CD4-positive, alpha-beta T cell treated with Interleukin-4 for 1 hour (primary cell): Measurements from ENCODE around the gene SUMF1.

Experiments used
- DNase-seq, 2 donors: peaks; one replicate each; pipeline ENCODE4 v3.0.0-alpha.2; 2020 to 2022

SUMF1 gene

GRCh38 chr3:4375911-4376310 is 91.2 kb downstream of the SUMF1 start:
- DNase-seq, result no peak

GRCh38 chr3:4373669-4374068 is 93.4 kb downstream of the SUMF1 start:
- DNase-seq, result no peak

DNA sequence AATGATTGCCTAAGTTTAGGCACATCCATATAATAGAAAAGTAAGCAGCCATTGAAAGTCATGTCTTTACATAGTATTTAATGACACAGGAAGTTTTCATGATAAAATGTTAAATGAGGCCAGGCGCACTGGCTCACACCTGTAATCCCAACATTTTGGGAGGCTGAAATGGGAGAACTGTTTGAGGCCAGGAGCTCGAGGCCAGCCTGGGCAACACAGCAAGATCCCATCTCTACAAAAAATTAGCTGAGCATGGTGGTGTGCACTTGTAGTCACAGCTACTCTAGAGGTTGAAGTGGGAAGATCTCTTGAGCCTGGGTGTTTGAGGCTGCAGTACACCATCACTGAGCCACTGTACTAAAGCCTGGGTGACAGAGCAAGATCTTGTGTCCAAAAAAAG is 104.5 kb downstream of the SUMF1 start:
- DNase-seq, result no peak

DNA sequence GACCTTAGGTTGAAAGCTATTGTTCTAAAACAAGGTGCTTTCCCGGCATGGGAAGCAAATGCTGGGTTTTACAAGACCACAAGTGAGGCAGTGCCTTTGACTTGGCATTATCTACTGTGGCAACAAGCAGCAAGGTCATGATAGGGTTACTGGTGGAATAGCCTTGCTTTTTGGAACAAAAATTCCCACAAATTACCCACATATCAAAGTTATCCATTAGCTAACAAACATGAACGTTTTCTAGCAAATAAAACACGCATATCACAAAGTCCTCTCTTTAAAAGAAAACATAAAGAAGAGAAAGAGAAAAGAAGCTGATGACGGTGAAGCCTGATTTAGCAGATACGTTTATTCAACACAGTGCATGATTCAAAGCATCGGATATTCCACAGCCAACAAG is 106.3 kb downstream of the SUMF1 start:
- DNase-seq, result no peak

GRCh38 chr3:4359805-4360502 is 107.1 kb downstream of the SUMF1 start:
- DNase-seq, result no peak

- no peak for DNase-seq
Measured at GRCh38 chr3:4358273-4358672, 108.8 kb downstream of the SUMF1 start.

DNA sequence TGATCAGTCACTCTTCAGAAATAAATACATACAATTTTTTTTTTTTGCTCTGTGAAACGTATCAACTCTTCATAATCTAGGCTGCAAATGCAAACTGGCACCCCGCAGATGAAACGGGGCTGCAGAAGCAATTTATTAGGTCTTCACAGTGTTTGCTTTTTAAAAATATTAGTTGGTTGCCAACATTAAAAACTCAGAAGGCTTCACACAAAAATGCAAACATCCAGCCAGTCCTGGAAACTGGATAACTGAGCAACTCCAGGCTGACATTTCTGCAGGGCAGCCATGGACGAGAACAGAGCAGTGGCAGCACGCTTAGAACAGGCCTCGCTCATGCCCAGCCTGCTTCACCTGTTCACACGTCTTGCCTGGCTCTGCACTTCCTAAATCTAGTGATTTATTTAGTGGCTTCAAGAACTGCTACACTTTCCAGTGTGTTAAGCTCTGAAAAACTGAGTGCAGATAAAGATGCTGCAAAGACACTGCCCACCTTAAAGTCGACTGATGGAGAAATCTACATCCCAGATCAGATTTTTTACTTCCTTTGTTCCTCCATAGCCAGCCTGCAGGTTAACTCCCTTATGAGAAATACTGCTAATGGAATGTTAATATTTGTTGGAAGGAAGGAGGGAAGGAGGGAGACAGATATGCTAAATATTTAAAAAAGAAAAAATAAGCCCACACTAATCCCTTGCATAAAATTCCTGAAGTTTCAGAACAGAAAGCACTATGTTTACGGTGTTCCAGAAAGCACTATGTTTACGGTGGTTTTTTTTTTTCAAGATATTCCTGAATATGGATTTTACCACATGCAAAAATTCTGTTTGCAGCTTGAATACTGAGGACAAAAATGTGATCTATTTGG is 110.3 kb downstream of the SUMF1 start:
- DNase-seq, result no peak

GRCh38 chr3:4356220-4356540 is 110.9 kb downstream of the SUMF1 start:
- no peak for DNase-seq

GRCh38 chr3:4355401-4356219 is 111.5 kb downstream of the SUMF1 start:
- no peak for DNase-seq

DNA sequence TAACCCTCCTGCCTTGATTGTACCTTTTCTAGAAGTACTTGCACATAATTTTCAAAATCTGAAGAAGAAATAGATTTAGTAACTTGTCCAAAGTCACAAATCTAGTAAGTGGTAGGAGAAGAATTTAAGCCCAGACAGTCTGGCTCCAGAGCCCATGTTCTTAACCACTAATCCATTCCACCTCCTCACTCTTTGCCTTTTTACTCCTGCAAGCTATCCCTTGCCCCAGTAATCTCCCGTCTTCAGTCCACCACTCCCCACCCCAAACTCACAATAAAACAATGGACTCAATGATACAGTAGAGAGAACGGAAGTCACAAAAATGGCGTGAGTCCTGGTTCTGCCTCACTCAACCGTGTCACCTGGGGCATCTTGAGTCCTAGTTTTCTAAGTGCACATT is 115.2 kb downstream of the SUMF1 start:
- DNase-seq, result no peak

GRCh38 chr3:4351164-4351855 is 115.8 kb downstream of the SUMF1 start:
- DNase-seq, result no peak

DNA sequence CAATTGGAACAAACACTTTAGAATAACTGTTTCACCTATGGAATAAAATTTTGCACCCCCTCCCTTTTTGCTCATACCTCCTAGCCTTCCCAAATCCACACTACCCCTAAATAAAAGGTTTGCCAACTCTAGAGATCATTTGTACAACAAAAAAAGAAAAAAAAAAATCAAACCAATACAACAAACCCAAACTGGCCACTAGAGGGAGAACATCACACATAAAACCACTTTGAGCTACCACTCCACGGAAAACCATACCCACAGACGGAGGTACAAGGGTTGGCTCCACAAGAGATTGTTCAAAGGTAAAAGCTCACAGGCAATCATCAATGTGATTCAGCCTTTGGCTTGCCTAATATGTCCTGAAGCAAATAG is 116.3 kb downstream of the SUMF1 start:
- DNase-seq, result peak; percentile 61 to 67

DNA sequence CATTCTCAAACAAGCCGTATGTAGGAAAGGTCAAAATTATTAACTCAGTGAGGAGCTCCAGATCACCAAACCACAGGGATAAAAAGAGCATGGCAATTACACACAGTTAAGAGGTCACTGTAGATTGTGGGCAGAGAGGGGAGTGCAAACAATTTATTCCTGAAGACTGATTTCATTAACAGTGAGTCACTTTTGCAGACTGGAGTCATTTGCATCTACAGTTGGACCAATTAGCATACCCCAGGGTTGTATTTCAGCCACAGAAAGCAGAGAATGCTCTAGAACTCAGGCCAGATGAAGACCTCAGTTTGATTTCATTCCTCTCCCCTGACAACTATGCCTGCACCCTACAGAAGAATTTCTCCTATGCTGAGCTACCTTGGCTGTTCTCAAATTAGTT is 123.8 kb downstream of the SUMF1 start:
- no peak for DNase-seq

DNA sequence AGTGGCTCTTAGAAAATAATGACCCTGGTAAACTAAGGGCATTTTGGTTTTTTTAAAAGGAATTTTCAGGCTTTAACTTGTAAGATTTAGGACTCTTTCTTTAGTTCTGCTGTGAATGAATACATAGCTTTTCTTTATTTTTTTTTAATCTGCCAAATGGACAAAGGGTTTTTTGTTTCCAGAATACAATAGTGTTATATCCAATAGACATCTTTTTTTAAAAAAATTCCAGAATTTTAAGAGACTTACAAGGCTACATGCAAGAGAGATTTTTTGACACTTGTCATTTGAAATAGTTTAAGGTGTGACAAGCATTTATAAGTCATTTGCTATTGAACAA is 125.8 kb downstream of the SUMF1 start:
- DNase-seq, result no peak

GRCh38 chr3:4340411-4341335 is 126.4 kb downstream of the SUMF1 start:
- DNase-seq, result no peak

DNA sequence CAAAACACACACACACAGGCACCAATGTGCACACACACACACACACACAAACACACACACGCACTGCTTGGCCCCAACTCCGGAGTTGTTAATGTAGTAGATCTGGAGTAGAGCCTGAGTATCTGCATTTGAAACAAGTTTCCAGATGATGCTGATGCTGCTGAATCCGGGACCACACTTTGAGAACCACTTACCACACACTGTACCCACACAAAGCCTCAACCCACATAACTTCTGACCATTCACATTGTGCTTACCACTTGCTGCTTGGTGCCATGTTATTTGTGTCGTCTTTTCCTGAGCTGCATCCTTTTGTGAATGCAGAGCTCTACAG is 127.0 kb downstream of the SUMF1 start:
- DNase-seq, result no peak

- DNase-seq, result no peak
Measured at GRCh38 chr3:4338751-4339150, 128.3 kb downstream of the SUMF1 start.

- no peak for DNase-seq
Measured at GRCh38 chr3:4336850-4337546, 130.1 kb downstream of the SUMF1 start.

DNA sequence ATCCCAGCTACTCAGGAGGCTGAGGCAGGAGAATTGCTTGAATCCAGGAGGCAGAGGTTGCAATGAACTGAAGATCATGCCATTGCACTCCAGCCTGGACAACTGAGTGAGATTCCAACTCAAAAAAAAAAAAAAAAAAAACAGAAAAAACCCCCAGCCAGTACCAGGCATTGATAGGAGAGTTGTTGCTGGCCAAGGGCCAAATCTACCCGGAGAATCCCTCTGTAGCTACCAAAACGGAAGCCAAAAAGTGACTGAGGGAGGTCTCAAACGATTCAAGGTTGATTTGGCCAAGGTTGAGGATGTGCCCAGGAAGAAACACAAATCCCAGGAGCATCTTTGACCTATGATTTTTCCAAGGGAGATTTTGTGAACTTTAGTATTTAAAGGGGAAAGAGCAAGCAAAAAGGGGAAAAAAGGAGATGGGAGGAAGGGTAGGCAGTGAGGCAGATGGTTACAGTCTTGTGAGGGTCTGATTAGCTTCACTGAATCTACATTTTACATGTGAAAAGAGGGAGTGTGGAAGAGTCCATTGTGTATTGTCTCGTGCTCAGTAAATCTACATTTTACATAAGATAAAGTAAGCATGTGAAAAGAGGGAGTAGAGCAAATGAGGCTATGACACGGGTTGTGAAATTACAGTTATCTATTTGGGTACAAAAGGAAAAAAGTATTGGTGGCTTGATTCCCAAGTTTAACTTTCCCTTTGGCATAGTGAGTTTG is 131.1 kb downstream of the SUMF1 start:
- no peak for DNase-seq

DNA sequence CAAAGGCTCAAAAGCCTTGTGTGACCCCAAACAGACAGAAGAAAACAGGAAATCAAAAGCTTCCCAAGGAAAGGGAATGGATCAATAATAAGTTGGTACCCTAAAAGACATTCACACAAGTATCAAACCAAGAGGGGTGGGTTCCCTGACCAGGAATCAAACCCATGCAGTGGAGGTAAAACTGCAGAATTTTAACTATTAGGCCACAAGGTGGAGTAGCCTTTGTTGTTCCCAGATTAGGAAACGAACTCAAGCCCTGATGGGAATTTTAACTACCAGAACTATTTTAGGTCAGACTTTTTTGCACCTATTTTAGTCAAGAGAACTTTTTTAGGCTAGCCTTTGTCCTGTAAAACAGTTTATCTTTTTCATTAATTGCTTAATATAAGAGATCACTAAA is 132.5 kb downstream of the SUMF1 start:
- no peak for DNase-seq

- DNase-seq, result no peak
Measured at GRCh38 chr3:4332991-4333390, 134.1 kb downstream of the SUMF1 start.
